Stimulated activated CD4-positive, alpha-beta T cell treated with anti-CD3 and anti-CD28 coated beads, Interleukin-12 subunit alpha, Interleukin-12 subunit beta, amount 100 ng/mL, for 48 hours (primary cell): Measurements from ENCODE around the gene IGFLR1.

Experiments
- DNase-seq, 3 donors: peaks; one replicate each; pipeline ENCODE4 v3.0.0-alpha.2; 2020; ENCODE audit warnings: low read depth in 2 of 3, low spot score in 1 of 3

IGFLR1 gene

GRCh38 chr19:35739275-35740107, 2.8 kb downstream of the IGFLR1 start:
- no peak for DNase-seq

DNA sequence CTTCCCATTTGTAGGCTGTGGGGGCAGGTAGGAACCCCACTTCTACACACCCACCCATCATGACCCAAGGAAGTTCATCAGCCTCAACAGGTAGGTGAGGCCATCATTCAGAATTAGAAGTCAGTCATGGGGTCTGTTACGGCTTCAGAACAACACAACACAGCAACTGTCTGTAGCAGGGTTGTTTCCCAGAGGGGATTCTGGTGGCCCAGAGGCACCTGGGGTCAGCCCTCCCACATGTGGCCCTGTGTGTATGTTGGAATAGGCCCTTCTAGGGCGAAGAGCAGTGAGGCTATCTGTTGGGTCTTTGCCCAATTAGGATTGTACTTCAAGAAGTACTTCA, 3.4 kb downstream of the IGFLR1 start:
- DNase-seq: no peak

- no peak for DNase-seq
Measured at GRCh38 chr19:35738021-35738886, 4.0 kb downstream of the IGFLR1 start.

DNA sequence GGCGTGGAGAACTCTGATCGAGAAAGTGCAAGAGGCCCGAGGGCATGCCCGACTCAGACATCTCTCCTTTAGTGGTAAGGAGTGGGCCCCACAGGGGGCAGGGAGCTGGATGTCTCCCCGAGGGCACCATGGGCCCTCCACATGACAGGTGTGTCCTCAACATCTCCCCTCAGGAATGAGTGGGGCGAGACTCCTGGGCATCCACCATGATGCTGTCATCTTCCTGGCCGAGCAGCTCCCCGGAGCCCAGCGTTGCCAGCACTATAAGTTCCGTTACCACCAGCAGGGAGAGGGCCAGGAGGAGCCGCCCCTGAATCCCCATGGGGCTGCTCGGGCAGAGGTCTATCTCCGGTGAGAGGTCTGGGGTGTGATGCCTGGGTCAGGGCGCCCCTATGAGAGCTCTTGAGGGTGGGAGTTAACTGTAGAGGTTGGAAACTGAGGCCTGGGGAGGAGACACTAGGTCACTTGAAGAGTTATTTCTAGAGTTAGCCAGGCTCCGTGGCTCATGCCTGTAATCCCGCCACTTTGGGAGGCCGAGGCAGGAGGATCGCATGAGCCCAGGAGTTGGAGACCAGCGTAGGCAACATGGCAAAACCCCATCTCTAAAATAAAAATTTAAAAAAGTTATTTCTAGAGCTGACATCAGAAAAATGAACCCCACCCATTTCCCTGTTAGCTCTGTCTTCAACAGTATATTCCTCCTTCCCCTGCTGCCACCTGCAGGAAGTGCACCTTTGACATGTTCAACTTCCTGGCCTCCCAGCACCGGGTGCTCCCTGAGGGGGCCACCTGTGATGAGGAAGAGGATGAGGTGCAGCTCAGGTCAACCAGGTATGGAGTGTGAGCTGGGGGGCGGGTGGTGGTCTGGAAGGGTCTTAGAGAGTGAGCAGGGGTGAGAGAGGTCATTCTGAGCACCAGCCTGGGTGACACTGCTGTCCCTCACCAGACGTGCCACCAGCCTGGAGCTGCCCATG, 5.1 kb downstream of the IGFLR1 start:
- DNase-seq: no peak

DNA sequence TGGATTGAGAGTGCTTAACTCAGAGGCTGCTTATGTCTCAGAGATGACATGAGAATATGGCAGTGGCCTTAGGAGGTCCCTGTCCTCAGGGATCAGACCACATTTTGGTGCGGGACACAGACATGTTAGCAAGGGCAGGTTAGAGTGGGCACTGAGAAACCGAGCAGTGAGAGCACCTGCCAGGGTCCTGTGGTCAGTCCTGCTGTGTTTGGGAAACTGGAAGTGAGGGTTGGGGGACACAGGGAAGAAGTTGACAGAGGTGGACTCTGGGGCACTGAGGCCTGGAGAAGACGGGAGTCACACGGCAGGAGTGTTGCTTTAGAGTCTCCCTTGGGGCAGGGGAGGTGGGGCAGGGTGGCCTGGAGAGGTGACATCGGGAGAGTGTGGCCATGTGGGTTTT, 7.4 kb downstream of the IGFLR1 start:
- DNase-seq: no peak

DNA sequence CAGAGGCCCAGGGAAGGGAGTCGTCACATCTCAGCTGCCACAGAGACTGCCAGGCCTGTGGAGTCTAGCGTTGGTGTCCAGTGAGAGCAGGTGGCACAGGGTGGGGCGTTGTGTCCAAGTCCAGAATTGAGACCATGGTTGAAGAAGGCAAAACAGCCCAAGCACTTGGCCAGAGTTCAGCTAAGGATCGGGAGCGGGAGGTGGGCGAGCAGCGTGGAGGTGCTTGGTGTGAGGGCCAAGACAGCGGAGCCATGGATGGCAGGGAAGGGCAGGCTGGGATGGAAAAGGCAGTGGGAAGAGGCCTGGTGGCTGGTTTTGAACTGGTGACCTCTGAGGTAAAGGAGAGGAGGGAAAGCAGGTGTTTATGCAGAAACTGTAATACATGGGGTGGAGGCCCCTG, 8.0 kb downstream of the IGFLR1 start:
- no peak for DNase-seq

DNA sequence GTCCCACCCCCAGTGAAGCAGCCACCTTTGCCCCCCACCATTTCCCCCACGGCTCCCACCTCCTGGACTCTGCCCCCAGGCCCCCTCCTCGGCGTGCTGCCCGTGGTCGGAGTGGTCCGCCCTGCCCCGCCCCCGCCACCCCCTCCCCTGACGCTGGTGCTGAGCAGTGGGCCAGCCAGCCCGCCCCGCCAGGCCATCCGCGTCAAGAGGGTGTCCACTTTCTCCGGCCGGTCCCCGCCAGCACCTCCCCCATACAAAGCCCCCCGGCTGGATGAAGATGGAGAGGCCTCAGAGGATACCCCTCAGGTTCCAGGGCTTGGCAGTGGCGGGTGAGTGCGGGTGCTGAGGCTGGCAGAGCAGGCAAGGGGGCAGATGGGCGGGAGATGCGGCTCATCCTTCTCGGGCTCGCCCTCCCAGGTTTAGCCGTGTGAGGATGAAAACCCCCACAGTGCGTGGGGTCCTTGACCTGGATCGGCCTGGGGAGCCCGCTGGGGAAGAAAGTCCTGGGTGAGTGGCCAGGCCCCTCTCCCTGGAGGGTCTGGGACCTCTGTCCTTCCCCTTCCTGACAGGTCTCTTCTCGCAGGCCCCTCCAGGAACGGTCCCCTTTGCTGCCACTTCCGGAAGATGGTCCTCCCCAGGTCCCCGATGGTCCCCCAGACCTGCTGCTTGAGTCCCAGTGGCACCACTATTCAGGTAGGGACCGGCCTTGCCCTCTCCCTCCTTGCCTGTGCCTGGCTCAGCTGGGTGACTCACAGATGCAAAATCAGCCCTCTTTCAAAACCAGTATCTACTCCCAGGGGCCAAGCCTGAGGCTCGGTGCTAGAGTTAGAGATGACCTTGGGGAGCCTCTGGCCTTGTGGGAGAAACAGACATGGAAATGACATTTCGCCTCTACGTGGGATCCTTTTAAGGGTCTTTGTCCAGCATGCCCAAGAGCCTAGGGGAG, 8.8 kb downstream of the IGFLR1 start:
- no peak for DNase-seq

- DNase-seq: no peak
Measured at GRCh38 chr19:35732540-35733179, 9.6 kb downstream of the IGFLR1 start.

DNA sequence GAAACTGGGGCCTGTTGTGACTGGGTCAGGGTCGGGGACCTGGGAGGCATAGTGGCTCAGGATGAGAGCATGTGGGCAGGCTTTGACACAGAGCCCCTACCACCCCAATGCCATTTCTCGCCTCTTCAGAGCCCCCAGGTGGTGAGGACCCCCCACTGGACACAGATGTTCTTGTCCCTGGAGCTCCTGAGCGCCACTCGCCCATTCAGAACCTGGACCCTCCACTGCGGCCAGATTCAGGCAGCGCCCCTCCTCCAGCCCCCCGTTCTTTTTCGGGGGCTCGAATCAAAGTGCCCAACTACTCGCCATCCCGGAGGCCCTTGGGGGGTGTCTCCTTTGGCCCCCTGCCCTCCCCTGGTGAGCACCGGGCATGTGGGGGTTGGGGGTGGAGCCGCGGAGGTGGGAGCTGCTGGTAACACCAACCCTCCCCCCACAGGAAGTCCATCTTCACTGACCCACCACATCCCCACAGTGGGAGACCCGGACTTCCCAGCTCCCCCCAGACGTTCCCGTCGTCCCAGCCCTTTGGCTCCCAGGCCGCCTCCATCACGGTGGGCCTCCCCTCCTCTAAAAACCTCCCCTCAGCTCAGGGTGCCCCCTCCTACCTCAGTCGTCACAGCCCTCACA, 10.4 kb downstream of the IGFLR1 start:
- no peak for DNase-seq

DNA sequence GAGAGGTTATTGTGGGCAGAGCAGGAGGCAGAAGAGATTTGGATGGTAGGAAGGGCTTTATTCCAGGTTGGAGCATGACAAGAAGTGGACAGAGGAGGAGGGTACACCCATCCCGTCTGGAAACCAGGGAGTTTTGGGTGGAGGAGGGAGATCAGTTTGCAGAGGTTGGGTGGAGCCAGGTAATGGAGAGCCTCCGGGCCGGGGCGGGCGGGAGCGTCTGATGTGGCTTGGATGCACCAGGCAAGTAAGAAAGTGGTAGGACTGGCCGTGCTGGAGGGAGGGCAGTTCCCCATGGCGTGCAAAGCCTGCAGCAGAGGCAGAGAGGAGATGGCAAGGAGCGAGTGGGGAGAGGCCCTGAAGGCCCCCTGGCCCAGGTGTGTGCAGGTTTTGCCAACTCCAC, 10.9 kb downstream of the IGFLR1 start:
- no peak for DNase-seq

GRCh38 chr19:35730326-35730725, 11.9 kb downstream of the IGFLR1 start:
- DNase-seq: no peak

- DNase-seq: no peak
Measured at GRCh38 chr19:35729763-35730162, 12.5 kb downstream of the IGFLR1 start.

GRCh38 chr19:35729021-35729420, 13.2 kb downstream of the IGFLR1 start:
- no peak for DNase-seq

- DNase-seq: no peak
Measured at GRCh38 chr19:35727956-35728706, 14.1 kb downstream of the IGFLR1 start.

- no peak for DNase-seq
Measured at GRCh38 chr19:35727053-35727955, 14.9 kb downstream of the IGFLR1 start.

- no peak for DNase-seq
Measured at GRCh38 chr19:35725216-35725861, 16.9 kb downstream of the IGFLR1 start.

- DNase-seq: no peak
Measured at GRCh38 chr19:35724560-35724959, 17.7 kb downstream of the IGFLR1 start.
